GM12874 (cell line): ENCODE results near the gene DYSF.

Experiments used
- TF ChIP-seq, protein P1 (sequence below): IDR thresholded peaks from 2 replicates; pipeline ENCODE4 v1.5.1; 2011; ENCODE audit warnings: low read depth, mild to moderate bottlenecking, control low read depth, low read length, moderate library complexity; ENCODE audit not compliant: insufficient read depth

Gene DYSF

DNA sequence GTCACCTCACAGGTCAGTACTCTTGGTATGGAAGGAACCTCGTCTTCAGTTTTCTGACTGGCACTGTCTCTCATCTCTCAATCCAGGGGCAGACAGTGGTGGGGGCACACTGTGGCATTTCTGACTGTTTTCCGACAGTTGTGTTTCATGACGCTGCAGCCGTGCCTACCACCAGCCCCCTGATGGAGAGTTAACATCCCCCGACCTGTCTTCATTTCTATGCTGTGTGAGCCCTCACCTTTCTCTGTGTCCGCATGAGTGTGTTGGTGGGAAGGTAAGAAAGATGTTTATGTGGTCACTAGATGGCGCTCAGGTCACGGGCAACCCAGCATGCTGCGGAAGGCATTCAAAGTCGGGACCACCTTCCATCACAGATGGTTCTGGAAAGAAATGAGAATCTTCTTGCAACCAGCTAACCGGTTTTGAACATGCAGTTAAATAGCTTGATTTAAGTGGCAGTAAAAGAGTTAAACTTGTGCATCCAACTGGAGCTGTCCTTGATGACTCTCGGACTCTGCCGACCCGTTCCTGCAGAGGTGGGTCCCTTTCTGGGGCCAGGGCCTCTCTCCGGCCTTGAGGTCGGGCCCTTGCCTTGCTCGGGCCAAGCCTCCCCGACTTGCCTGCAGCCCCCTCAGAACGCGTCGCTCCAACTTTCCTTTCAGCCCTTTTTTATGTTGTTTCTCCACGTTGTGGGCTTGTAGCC lies 92.4 kb downstream of the DYSF start:
- TF ChIP-seq, protein P1, sequence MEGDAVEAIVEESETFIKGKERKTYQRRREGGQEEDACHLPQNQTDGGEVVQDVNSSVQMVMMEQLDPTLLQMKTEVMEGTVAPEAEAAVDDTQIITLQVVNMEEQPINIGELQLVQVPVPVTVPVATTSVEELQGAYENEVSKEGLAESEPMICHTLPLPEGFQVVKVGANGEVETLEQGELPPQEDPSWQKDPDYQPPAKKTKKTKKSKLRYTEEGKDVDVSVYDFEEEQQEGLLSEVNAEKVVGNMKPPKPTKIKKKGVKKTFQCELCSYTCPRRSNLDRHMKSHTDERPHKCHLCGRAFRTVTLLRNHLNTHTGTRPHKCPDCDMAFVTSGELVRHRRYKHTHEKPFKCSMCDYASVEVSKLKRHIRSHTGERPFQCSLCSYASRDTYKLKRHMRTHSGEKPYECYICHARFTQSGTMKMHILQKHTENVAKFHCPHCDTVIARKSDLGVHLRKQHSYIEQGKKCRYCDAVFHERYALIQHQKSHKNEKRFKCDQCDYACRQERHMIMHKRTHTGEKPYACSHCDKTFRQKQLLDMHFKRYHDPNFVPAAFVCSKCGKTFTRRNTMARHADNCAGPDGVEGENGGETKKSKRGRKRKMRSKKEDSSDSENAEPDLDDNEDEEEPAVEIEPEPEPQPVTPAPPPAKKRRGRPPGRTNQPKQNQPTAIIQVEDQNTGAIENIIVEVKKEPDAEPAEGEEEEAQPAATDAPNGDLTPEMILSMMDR: peak; percentile 65

DNA sequence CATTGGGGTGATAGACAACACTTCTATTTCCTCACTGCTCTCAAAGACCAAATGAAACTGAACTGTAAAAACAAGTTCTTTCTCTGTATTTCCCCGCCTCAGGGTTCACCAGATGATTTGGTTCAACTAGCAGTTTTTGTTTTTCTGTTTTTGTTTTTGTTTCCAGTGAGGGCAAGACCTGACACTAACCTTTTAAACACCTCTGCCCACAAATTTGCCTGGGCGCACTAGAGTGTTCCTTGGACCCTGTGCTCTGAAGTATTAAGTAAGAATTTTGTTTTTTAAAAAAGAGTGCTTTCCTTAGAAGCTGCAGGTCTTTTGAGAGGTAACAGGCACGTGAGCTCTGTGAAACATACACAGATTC lies 92.9 kb downstream of the DYSF start:
- TF ChIP-seq, protein P1: no peak

DNA sequence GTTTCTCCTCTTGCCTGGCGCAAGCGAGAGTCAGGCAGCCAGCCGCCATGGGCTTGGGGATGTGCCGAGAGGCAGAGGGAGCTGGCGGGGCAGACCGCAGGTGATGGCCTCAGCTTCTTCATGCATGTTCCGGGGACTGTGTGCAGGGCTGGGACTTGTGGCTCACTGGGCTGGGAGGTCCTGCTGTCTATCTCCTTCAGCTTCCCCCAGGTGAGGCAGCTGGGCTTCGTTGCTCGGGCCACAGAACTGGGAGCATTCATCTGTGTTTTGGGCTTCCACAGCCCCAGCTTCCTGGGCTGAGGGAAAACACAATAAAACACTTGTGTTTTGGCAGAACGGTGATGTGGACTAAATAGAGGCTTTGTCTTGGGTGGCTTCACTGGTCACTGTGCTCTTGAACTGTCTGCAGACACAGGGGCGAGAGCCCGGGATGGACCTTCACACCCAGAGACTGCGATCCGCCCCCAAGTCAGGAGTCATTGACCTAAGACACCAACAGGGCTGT lies 93.5 kb downstream of the DYSF start:
- TF ChIP-seq, protein P1: no peak

DNA sequence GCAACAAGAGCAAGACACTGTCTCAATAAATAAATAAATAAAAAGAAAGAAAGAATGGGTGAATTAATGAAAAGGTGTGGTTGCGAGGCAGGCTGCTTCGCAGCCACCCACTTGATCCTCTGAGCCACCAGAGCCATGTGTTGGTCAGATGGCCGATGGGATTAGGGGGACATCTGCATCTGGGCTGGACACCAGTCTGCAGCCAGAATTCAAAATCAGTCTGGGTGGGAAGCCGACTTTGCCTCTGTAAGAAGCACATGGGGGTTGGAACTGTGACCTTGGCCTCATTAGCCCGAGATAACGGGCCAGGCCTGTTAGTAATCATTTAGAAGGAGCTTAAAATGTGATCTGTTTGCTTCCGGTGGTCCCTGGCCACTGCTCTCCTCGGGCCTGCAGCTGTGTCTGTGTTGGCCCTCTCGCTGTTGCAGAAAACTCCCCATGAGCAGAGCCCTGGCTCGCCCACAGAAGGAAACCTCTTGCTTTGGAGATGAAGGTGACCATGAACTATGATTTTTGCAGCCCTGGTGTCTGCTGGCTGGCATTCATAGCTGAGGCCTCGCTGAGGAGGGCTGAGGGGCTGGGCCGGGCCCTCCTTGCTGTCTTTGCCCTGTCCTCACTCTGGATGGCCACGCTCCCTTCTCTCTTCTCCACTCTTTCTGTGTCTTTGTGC lies 94.4 kb downstream of the DYSF start:
- TF ChIP-seq, protein P1: no peak

DNA sequence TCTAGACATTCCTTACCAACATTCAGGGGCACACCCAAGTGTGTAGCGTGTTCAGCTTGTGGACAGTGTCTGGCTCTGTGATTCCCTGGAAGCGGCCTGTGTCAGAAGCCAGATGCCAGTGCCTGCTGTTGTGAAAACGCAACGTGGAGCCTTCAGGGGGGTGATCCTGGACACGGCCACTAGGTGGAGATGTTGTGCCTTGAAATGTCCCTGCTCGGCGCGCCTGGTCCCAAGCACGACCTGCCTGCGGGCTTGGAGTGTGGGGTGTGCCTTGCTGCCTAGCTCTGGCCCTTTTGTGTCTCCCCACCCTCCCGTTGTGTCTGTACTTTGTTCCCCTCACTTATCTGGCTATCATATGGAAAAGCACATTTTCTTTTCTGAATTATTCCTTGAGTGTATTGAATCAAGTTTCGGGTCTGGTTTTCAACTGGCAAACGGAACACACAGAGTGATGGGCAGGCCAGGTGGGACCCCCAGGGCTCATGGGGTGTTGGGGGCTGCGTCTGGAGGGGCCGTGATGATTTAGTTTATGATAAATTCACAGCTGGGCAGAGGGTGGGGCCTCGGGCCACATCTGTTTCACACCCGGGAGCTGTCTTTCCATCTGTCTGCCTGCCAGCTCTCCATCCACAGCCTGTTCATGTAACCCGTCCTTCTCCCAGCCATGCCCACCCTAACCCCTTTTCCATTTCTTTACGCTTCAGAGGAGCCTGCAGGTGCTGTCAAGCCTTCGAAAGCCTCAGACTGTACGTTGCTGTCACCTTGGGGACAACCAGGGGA lies 95.5 kb downstream of the DYSF start:
- TF ChIP-seq, protein P1: peak; percentile 78

DNA sequence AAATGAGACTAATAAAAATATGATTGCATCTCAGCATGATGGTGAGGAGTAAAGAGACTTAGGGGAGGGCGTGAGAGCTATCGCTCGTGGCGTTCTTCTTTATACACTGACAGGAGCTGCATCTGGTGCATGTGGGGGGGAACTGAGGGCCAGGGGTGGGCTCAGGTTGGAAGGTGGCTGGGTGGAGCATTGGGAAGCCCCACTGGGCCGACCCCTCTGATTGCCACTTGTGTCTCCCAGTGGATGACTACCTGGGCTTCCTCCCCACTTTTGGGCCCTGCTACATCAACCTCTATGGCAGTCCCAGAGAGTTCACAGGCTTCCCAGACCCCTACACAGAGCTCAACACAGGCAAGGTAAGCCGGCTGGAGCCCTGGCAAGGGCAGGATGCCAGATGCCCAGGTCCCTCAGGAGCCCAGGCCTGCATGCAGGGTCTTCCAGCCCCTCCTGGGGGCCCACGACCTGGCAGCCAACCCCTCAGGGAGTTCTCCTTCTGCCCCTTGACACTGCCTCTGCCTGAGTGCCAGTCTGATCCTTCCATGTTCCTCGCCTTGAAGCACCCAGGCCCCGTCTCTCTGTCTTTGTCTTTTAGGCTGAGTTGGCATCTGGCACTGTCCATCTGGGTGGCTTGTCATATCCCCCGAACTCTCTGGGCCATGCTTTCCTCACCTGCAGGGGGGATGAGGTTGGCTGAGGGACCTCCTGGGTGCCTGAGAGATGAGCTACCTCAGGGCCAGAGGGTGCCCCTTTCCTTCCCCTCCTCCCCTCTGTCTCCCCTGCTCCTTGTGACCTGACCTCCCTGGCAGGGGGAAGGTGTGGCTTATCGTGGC lies 97.7 kb downstream of the DYSF start:
- TF ChIP-seq, protein P1: no peak
